A673 (cell line): Measurements from ENCODE around the gene ATP8A1. TPM values are rescaled to one million over a fixed set of nuclear protein-coding genes. Genes with fewer than 3 reads are reported as not detected.

Experiments
- BruUV-seq: library from RNA; stranded (reverse); fragments of 400-500 nt; replicated peaks from 2 replicates; lab custom pipeline; 2021; lab: Mats Ljungman, UMichigan
- CTCF ChIA-PET: fragments of 300-600 bp; sonication (Branson Sonifier 250); formaldehyde crosslinking; loops from one replicate; lab custom pipeline; 2022; ENCODE audit warnings: antibody characterized with exemption; lab: Charles Lee
- POLR2A ChIA-PET: fragments of 300-600 bp; sonication (Branson Sonifier 250); formaldehyde crosslinking; loops from one replicate; lab custom pipeline; 2022; ENCODE audit warnings: antibody characterized with exemption; ENCODE audit not compliant: low non-redundant PET; lab: Charles Lee
- DNase-seq: peaks from one replicate; pipeline ENCODE4 v3.0.0-alpha.2; 2015; ENCODE audit warnings: low spot score
- H3K27ac ChIP-seq: fragments of 200-600 bp; sonication (generic); 2 replicates; pipeline ENCODE4 v1.5.1; 2016; ENCODE audit warnings: mixed run types, low read depth, mild to moderate bottlenecking, mixed read lengths, antibody characterized with exemption, low read length; ENCODE audit not compliant: poor library complexity, severe bottlenecking
- H3K27me3 ChIP-seq: fragments of 200-600 bp; sonication (generic); replicated peaks from 2 replicates; pipeline ENCODE4 v1.6.1; 2017; ENCODE audit warnings: mixed run types, low read depth, mild to moderate bottlenecking, mixed read lengths, antibody characterized with exemption, low read length; ENCODE audit not compliant: insufficient read depth, poor library complexity
- H3K36me3 ChIP-seq: fragments of 200-600 bp; sonication (generic); 2 replicates; pipeline ENCODE4 v1.6.1; 2016; ENCODE audit warnings: mixed run types, mild to moderate bottlenecking, mixed read lengths, antibody characterized with exemption, low read length; ENCODE audit not compliant: insufficient read depth, poor library complexity, severe bottlenecking
- H3K4me1 ChIP-seq: fragments of 200-600 bp; sonication (generic); 2 replicates; pipeline ENCODE4 v1.6.1; 2017; ENCODE audit warnings: mixed run types, mild to moderate bottlenecking, mixed read lengths, antibody characterized with exemption, low read length; ENCODE audit not compliant: insufficient read depth, poor library complexity, severe bottlenecking
- H3K4me3 ChIP-seq: fragments of 200-600 bp; sonication (generic); 2 replicates; pipeline ENCODE4 v1.5.1; 2016; ENCODE audit warnings: low read depth, mixed run types, mild to moderate bottlenecking, mixed read lengths, low read length; ENCODE audit not compliant: poor library complexity, severe bottlenecking
- H3K9me3 ChIP-seq: fragments of 200-600 bp; sonication (generic); 2 replicates; pipeline ENCODE4 v1.6.1; 2016; ENCODE audit warnings: mixed run types, low read depth, mild to moderate bottlenecking, mixed read lengths, antibody characterized with exemption, low read length; ENCODE audit not compliant: poor library complexity, severe bottlenecking
- CTCF ChIP-seq: fragments of 300-800, 200-600 bp; sonication (generic); conservative IDR thresholded peaks from 2 replicates; pipeline ENCODE4 v1.5.1; 2017; ENCODE audit warnings: low read depth, mild to moderate bottlenecking, antibody characterized with exemption, low read length, moderate library complexity, mixed read lengths
- EZH2 ChIP-seq: fragments of 200-600 bp; sonication (generic); IDR thresholded peaks from 2 replicates; pipeline ENCODE4 v1.6.1; 2017; ENCODE audit warnings: borderline replicate concordance, low read depth, mild to moderate bottlenecking, mixed read lengths, antibody characterized with exemption, low read length; ENCODE audit not compliant: poor library complexity, severe bottlenecking
- intact Hi-C: fragments of 100-400 bp; cut with micrococcal nuclease; formaldehyde crosslinking; loops from one replicate; pipeline ENCODE4 v1.10.0; 2022; ENCODE audit not compliant: unreplicated experiment
- total RNA-seq: library from RNA; stranded (reverse); gene quantifications from 2 replicates; pipeline ENCODE4 v1.2.3, GENCODE V29; 2021

ATP8A1 gene
- total RNA-seq, 1 experiment from 2014 or later: 0.28 TPM

GRCh38 chr4:42637867-42638266, 19.0 kb downstream of the ATP8A1 start:
- Histone ChIP-seq H3K27ac (no peak overlapping the region), H3K9me3 (no peaks in the 10 kb centered on the region), H3K4me1 (no peaks in the 10 kb centered on the region), H3K36me3 (no peaks in the 10 kb centered on the region), H3K27me3 (peaks cover 5% of the 10 kb centered on the region), H3K4me3 (no peak overlapping the region)
- ChIA-PET CTCF (no interaction called here), POLR2A (no interaction called here)
- no peak for DNase-seq
- no TSS peak for BruUV-seq
- intact Hi-C loops: no loop called here
- TF ChIP-seq EZH2 (no peak), CTCF (no peak)

GRCh38 chr4:42637104-42637503, 19.8 kb downstream of the ATP8A1 start:
- H3K36me3 ChIP-seq: no peaks in the 10 kb centered on the region
- H3K27ac ChIP-seq: no peak overlapping the region
- TF ChIP-seq EZH2 (no peak), CTCF (no peak)
- intact Hi-C loops: no loop called here
- H3K4me3 ChIP-seq: no peak overlapping the region
- BruUV-seq: no TSS peak
- no peaks in the 10 kb centered on the region for H3K4me1 ChIP-seq
- DNase-seq: no peak
- ChIA-PET POLR2A (no interaction called here), CTCF (no interaction called here)
- no peaks in the 10 kb centered on the region for H3K9me3 ChIP-seq
- peaks cover 5% of the 10 kb centered on the region for H3K27me3 ChIP-seq

- Histone ChIP-seq H3K27me3 (peaks cover 5% of the 10 kb centered on the region), H3K9me3 (no peaks in the 10 kb centered on the region), H3K4me1 (no peaks in the 10 kb centered on the region), H3K4me3 (no peak overlapping the region), H3K27ac (no peak overlapping the region), H3K36me3 (no peaks in the 10 kb centered on the region)
- intact Hi-C loops: no loop called here
- POLR2A ChIA-PET: no interaction called here
- CTCF ChIA-PET: no interaction called here
- DNase-seq: no peak
- BruUV-seq: no TSS peak
- TF ChIP-seq EZH2 (no peak), CTCF (no peak)
These were observed 20.3 kb downstream of the ATP8A1 start for GRCh38 chr4:42636645-42636949.
